Inferior parietal cortex (tissue), 1 donor: ENCODE data around the gene RBM38.

ENCODE experiments used
- DNase-seq: peaks from one replicate; pipeline ENCODE4 v3.0.0-alpha.2; 2016; ENCODE audit errors: extremely low spot score

The RBM38 gene

GRCh38 chr20:57451431-57451794, 60.2 kb downstream of the RBM38 start:
- DNase-seq, result no peak

DNA sequence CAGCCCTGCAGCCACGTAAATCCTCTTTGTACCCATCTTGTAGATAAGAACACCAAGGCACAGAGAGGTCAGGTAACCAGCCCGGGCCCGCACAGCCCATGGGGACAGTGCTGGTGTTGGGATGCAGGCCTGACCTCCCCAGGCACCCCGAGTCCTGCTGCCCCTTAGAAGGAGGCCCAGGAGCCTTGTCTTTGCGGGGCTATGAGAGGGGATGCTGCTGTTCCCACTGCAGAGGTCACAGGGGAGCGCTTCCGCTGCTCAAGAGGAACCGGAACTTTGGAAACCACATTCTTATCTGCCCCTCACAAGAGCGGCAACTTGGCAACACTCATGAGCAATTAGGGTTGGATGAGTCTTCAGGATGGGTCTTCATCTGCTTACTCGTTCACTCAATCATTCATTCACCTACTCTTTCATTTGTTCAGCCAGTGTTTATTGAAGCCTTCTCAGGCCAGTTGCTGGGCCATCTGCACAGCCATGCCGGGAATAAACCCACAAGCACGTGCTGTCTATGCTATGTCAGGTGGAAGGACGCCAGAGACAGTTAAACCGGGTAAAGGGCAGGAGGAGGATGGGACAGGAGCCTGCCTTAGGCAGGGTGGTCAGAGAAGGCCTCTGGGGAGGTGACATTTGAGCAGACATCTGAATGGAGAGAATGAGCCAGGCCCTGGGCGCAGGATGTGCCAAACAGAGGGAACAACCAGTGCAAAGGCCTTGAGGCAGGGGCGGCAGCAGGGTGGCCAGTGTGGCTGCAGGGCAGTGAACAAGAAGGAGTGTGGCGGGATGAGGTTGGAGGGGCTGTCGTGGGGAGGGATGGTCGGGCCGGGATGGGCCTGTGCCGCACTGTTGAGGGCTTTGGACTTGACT, 60.8 kb downstream of the RBM38 start:
- no peak for DNase-seq

DNA sequence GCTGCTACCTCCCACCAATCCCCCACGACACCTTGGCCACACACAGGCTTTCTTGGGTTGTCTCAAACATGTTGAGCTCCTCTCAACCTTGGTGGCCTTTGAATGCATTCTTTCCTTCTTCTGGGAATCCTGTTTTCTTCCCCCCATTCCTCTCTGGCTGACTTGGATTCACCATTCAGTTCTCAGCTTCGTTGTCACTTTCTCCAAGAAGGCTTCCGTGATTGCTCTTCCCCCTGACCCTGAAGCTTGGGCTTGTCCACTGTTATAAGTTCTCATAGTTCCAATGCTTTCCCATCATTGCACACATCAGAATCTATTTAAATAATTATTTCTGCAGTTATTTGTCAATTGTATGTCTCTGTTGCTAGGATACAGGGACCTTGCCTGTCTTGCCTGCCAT, 64.2 kb downstream of the RBM38 start:
- DNase-seq, result no peak

DNA sequence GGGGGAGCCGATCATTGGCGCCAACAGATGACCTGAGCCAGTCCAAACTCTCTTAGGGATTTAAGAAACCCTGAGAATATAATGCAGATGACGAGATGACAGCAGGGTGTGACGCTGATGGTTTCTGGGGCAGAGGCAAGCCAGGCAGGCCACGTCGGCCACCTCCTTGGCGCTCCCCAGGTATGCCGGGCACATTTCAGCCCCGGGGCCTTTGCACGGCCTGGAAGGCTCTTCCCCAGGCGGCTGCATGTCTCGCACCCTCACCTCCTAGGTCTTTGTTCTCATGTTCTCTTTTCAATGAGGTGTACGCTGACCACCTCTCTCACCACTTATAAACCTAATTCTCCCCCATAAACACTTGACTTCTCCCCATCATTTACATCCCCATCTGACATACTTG, 64.9 kb downstream of the RBM38 start:
- DNase-seq, result no peak

GRCh38 chr20:57457243-57458095, 66.3 kb downstream of the RBM38 start:
- DNase-seq, result no peak

GRCh38 chr20:57458400-57459160, 67.4 kb downstream of the RBM38 start:
- DNase-seq, result peak; percentile 73
